MM.1S (cell line): Measurements from ENCODE around the gene MEIS2.

Source experiments
- DNase-seq: peaks from one replicate; pipeline ENCODE4 v3.0.0-alpha.2; 2015
- H2AFZ ChIP-seq: fragments of 300-600 bp; sonication (generic); 2 replicates; pipeline ENCODE4 v1.6.0; 2016; ENCODE audit warnings: antibody characterized with exemption, low read length
- H3F3A ChIP-seq: fragments of 300-600 bp; sonication (generic); 2 replicates; pipeline ENCODE4 v1.6.1; 2016; ENCODE audit warnings: mild to moderate bottlenecking, antibody characterized with exemption, low read length, moderate library complexity, mixed read lengths; ENCODE audit not compliant: insufficient read depth
- H3K27ac ChIP-seq: fragments of 300-600 bp; sonication (generic); 2 replicates; pipeline ENCODE4 v1.5.1; 2016; ENCODE audit warnings: mild to moderate bottlenecking, low read length
- H3K27me3 ChIP-seq: fragments of 300-600 bp; sonication (generic); replicated peaks from 2 replicates; pipeline ENCODE4 v1.6.0; 2016; ENCODE audit warnings: low read length; ENCODE audit not compliant: insufficient read depth
- H3K36me3 ChIP-seq: fragments of 300-600 bp; sonication (generic); replicated peaks from 2 replicates; pipeline ENCODE4 v1.6.1; 2016; ENCODE audit warnings: mild to moderate bottlenecking, low read length, mixed read lengths; ENCODE audit not compliant: insufficient read depth
- H3K4me1 ChIP-seq: fragments of 300-600 bp; sonication (generic); 2 replicates; pipeline ENCODE4 v1.6.1; 2016; ENCODE audit warnings: low read length, mixed read lengths
- H3K4me2 ChIP-seq: fragments of 300-600 bp; sonication (generic); 2 replicates; pipeline ENCODE4 v1.6.0; 2016; ENCODE audit warnings: low read depth, low read length
- H3K4me3 ChIP-seq: fragments of 300-600 bp; sonication (generic); 2 replicates; pipeline ENCODE4 v1.5.1; 2016; ENCODE audit warnings: low read length, mixed read lengths
- H3K79me2 ChIP-seq: fragments of 300-600 bp; sonication (generic); 2 replicates; pipeline ENCODE4 v1.6.1; 2016; ENCODE audit warnings: mixed run types, low read length, mixed read lengths
- H3K9ac ChIP-seq: fragments of 300-600 bp; sonication (generic); 2 replicates; pipeline ENCODE4 v1.6.1; 2016; ENCODE audit warnings: low read length, mixed read lengths
- H3K9me2 ChIP-seq: fragments of 300-600 bp; sonication (generic); replicated peaks from 2 replicates; pipeline ENCODE4 v1.6.1; 2016; ENCODE audit warnings: mild to moderate bottlenecking, low read length, mixed read lengths; ENCODE audit not compliant: insufficient read depth
- H3K9me3 ChIP-seq: fragments of 300-600 bp; sonication (generic); replicated peaks from 2 replicates; pipeline ENCODE4 v1.6.1; 2016; ENCODE audit warnings: mild to moderate bottlenecking, low read length, mixed read lengths; ENCODE audit not compliant: insufficient read depth
- H4K20me1 ChIP-seq: fragments of 300-600 bp; sonication (generic); 2 replicates; pipeline ENCODE4 v1.6.1; 2016; ENCODE audit warnings: mild to moderate bottlenecking, low read length, moderate library complexity, mixed read lengths; ENCODE audit not compliant: insufficient read depth
- EZH2 ChIP-seq: fragments of 300-600 bp; sonication (generic); optimal IDR thresholded peaks from 2 replicates; pipeline ENCODE3; 2017; ENCODE audit warnings: low read depth, mild to moderate bottlenecking, antibody characterized with exemption, low read length, mixed read lengths
- EZH2phosphoT487 ChIP-seq: fragments of 300-600 bp; sonication (generic); IDR thresholded peaks from 2 replicates; pipeline ENCODE4 v1.6.1; 2018; ENCODE audit warnings: antibody characterized with exemption, low read length
- TF ChIP-seq, protein P1 (sequence below): fragments of 300-600 bp; sonication (generic); IDR thresholded peaks from 2 replicates; pipeline ENCODE4 v1.5.1; 2016; ENCODE audit warnings: antibody characterized with exemption, low read length, mixed read lengths

Gene MEIS2

DNA sequence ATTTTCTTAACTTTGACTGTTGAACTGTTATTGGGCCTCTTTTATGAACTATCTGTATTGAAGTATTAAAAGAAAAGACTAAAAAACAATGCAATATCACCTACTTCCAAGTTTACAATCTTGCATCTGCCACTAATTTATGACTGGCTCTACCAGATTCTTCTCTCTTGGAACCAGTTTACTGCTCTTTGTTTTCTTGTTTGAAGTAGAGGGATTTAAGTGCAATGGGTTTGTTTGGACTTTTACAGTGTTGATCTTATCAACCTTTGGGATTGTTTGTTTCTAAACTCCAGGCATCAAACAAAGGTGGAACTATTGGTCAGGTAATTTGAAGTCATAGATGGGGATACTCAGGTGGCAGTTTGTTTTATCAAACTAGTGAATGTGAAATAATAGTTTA lies 43.0 kb upstream of the MEIS2 start:
- no peak overlapping the region for H3K4me2 ChIP-seq
- DNase-seq: no peak
- H2AFZ ChIP-seq: no peak overlapping the region
- H3K36me3 ChIP-seq: no peaks in the 10 kb centered on the region
- no peak for TF ChIP-seq EZH2
- TF ChIP-seq, protein P1, sequence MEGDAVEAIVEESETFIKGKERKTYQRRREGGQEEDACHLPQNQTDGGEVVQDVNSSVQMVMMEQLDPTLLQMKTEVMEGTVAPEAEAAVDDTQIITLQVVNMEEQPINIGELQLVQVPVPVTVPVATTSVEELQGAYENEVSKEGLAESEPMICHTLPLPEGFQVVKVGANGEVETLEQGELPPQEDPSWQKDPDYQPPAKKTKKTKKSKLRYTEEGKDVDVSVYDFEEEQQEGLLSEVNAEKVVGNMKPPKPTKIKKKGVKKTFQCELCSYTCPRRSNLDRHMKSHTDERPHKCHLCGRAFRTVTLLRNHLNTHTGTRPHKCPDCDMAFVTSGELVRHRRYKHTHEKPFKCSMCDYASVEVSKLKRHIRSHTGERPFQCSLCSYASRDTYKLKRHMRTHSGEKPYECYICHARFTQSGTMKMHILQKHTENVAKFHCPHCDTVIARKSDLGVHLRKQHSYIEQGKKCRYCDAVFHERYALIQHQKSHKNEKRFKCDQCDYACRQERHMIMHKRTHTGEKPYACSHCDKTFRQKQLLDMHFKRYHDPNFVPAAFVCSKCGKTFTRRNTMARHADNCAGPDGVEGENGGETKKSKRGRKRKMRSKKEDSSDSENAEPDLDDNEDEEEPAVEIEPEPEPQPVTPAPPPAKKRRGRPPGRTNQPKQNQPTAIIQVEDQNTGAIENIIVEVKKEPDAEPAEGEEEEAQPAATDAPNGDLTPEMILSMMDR: no peak
- no peak for TF ChIP-seq EZH2phosphoT487
- peaks cover 5% of the 10 kb centered on the region; the same call in 1 of the 2 replicates for H3K4me1 ChIP-seq
- no peaks in the 10 kb centered on the region for H3F3A ChIP-seq
- H3K4me3 ChIP-seq: no peak overlapping the region
- H3K9me3 ChIP-seq: no peaks in the 10 kb centered on the region
- no peak overlapping the region for H3K9ac ChIP-seq
- no peaks in the 10 kb centered on the region; the same call in 1 of the 2 replicates for H3K27me3 ChIP-seq
- no peaks in the 10 kb centered on the region for H4K20me1 ChIP-seq
- no peaks in the 10 kb centered on the region for H3K9me2 ChIP-seq
- H3K27ac ChIP-seq: no peak overlapping the region
- no peaks in the 10 kb centered on the region for H3K79me2 ChIP-seq

DNA sequence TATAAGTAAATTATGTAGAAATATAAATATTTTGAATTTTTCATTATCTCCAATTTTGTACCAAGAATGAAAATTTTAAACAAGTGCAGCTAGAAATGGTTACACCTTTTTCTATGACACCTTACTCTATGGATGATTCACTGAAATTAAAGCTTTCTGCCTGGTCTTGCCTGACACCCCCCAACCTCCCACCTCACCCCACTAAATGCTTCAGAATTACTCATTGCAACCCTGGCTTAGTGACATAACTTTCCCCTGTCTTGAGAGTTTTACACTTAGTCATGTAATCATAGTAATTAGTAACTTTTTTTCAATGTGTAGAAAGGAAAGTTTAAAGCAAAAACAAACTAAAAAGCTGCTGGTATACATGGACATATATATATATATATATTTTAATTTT lies 42.0 kb upstream of the MEIS2 start:
- TF ChIP-seq EZH2: no peak
- TF ChIP-seq, protein P1: no peak
- no peak for TF ChIP-seq EZH2phosphoT487
- no peak for DNase-seq
- H3K4me3 ChIP-seq: no peak overlapping the region
- no peak overlapping the region for H3K27ac ChIP-seq
- no peak overlapping the region for H2AFZ ChIP-seq
- H3K9me3 ChIP-seq: no peaks in the 10 kb centered on the region
- no peaks in the 10 kb centered on the region for H3K36me3 ChIP-seq
- H3K79me2 ChIP-seq: no peaks in the 10 kb centered on the region
- no peaks in the 10 kb centered on the region for H3K9me2 ChIP-seq
- no peaks in the 10 kb centered on the region for H3F3A ChIP-seq
- peaks cover 3% of the 10 kb centered on the region for H3K27me3 ChIP-seq
- no peak overlapping the region for H3K9ac ChIP-seq
- no peaks in the 10 kb centered on the region for H4K20me1 ChIP-seq
- H3K4me1 ChIP-seq: peaks cover 5% of the 10 kb centered on the region; the same call in 1 of the 2 replicates
- H3K4me2 ChIP-seq: no peak overlapping the region

DNA sequence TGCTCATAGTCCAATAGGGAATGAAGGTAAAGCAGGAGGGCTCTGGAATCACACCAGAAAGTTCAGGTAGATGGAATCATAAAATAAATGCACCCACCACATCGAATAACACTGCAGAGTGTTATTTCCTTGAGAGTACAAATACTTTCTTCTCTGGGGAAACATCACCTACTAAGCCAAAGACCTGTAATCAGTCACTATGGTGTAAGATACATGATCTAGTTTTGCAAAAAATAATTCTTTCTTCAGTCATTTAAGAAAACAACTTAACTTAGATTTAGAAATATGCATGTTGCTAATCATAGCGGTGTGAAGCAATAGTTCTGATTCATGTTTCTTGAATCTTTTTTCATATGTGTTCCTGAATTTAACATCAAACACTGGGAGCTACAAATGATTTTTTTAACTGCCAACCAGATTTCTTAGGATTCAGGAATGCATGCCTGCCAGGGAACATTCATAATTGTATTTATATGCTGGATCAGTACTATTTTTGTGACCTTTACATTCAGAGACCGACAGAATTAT lies 40.2 kb upstream of the MEIS2 start:
- Histone ChIP-seq H3K9ac (no peak overlapping the region), H2AFZ (no peak overlapping the region), H3K79me2 (no peaks in the 10 kb centered on the region), H3K36me3 (no peaks in the 10 kb centered on the region), H3K9me3 (no peaks in the 10 kb centered on the region), H3K27ac (no peak overlapping the region), H3K27me3 (peaks cover 5% of the 10 kb centered on the region), H3K4me3 (no peak overlapping the region), H3F3A (no peaks in the 10 kb centered on the region), H4K20me1 (no peaks in the 10 kb centered on the region), H3K4me2 (no peak overlapping the region), H3K4me1 (peaks cover 5% of the 10 kb centered on the region; the same call in 1 of the 2 replicates), H3K9me2 (no peaks in the 10 kb centered on the region)
- TF ChIP-seq, protein P1: no peak
- TF ChIP-seq EZH2phosphoT487 (no peak), EZH2 (no peak)
- no peak for DNase-seq
